ENCODE results near the gene MYCL. TPM values are rescaled to one million over a fixed set of nuclear protein-coding genes. Genes with fewer than 3 reads are reported as not detected.

The MYCL gene
- total and polyA plus RNA-seq, 2 of the 13 experiments (the other 11 are each of a cell fraction or from before 2014, with no cell fraction given) = 0.31 to 1.7 TPM

- TF ChIP-seq MTF2 (CRISPR knock-in tag; IDR thresholded peaks at IDR 0.05; ENCODE audit: borderline replicate concordance) (no peak), PCBP2 (optimal IDR thresholded peaks at IDR 0.05; ENCODE audit: low read depth, low read length, poor library complexity, severe bottlenecking) (no peak), SPEN (CRISPR knock-in tag; IDR thresholded peaks at IDR 0.05; ENCODE audit: low read depth) (peak; percentile 46), TGIF2 (CRISPR knock-in tag; IDR thresholded peaks at IDR 0.05) (peak; percentile 78; the same call in 1 of the 2 replicates), ARNTL (CRISPR knock-in tag; IDR thresholded peaks at IDR 0.05) (no peak), ZBTB21 (CRISPR knock-in tag; IDR thresholded peaks at IDR 0.05) (no peak), GLI4 (CRISPR knock-in tag; IDR thresholded peaks at IDR 0.05; ENCODE audit: borderline replicate concordance) (no peak), MEIS1 (CRISPR knock-in tag; IDR thresholded peaks at IDR 0.05; ENCODE audit: borderline replicate concordance) (0 out of 2 replicates have a peak, but pooled peaks have one; percentile 28), ZNF629 (CRISPR knock-in tag; conservative IDR thresholded peaks at IDR 0.05) (no peak), KDM2A (CRISPR knock-in tag; IDR thresholded peaks at IDR 0.05; ENCODE audit: borderline replicate concordance, low read depth) (0 out of 2 replicates have a peak, but pooled peaks have one; percentile 24), FLYWCH1 (CRISPR knock-in tag; IDR thresholded peaks at IDR 0.05) (no peak), TCF12 (IDR thresholded peaks at IDR 0.05) (no peak), TCF12 (CRISPR knock-in tag; IDR thresholded peaks at IDR 0.05) (no peak), ZNF839 (CRISPR knock-in tag; IDR thresholded peaks at IDR 0.05; ENCODE audit: borderline replicate concordance) (no peak), ZFP90 (CRISPR knock-in tag; IDR thresholded peaks at IDR 0.05; ENCODE audit: borderline replicate concordance) (no peak), ZSCAN12 (CRISPR knock-in tag; IDR thresholded peaks at IDR 0.05) (no peak), KDM5B (CRISPR knock-in tag; IDR thresholded peaks at IDR 0.05; ENCODE audit: borderline replicate concordance) (no peak), ZNF3 (CRISPR knock-in tag; IDR thresholded peaks at IDR 0.05) (no peak), SRSF1 (optimal IDR thresholded peaks at IDR 0.05; ENCODE audit: low read depth, low read length) (no peak), ZNF720 (CRISPR knock-in tag; IDR thresholded peaks at IDR 0.05) (no peak), MEF2D (CRISPR knock-in tag; IDR thresholded peaks at IDR 0.05) (no peak), RBFOX2 (IDR thresholded peaks at IDR 0.05; ENCODE audit: low read depth, low read length) (no peak), ZNF274 (CRISPR knock-in tag; IDR thresholded peaks at IDR 0.05) (no peak), MBD4 (IDR thresholded peaks at IDR 0.05; ENCODE audit: borderline replicate concordance, low read length) (no peak), KLF9 (CRISPR knock-in tag; IDR thresholded peaks at IDR 0.05; ENCODE audit: low read depth) (no peak), TBL1XR1 (IDR thresholded peaks at IDR 0.05; ENCODE audit: borderline replicate concordance, low read length, partially characterized antibody) (no peak), U2AF1 (optimal IDR thresholded peaks at IDR 0.05; ENCODE audit: low read depth, low read length) (no peak), ZMYM3 (CRISPR knock-in tag; IDR thresholded peaks at IDR 0.05) (peak; percentile 59; the same call in 1 of the 2 replicates), ZNF530 (CRISPR knock-in tag; IDR thresholded peaks at IDR 0.05; ENCODE audit: low read depth) (no peak)
- TF ChIP-seq, protein P1, sequence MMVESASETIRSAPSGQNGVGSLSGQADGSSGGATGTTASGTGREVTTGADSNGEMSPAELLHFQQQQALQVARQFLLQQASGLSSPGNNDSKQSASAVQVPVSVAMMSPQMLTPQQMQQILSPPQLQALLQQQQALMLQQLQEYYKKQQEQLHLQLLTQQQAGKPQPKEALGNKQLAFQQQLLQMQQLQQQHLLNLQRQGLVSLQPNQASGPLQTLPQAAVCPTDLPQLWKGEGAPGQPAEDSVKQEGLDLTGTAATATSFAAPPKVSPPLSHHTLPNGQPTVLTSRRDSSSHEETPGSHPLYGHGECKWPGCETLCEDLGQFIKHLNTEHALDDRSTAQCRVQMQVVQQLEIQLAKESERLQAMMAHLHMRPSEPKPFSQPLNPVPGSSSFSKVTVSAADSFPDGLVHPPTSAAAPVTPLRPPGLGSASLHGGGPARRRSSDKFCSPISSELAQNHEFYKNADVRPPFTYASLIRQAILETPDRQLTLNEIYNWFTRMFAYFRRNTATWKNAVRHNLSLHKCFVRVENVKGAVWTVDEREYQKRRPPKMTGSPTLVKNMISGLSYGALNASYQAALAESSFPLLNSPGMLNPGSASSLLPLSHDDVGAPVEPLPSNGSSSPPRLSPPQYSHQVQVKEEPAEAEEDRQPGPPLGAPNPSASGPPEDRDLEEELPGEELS (CRISPR knock-in tag; IDR thresholded peaks at IDR 0.05) = no peak
- TF ChIP-seq, protein P2, sequence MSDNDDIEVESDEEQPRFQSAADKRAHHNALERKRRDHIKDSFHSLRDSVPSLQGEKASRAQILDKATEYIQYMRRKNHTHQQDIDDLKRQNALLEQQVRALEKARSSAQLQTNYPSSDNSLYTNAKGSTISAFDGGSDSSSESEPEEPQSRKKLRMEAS (IDR thresholded peaks at IDR 0.05) = peak; percentile 92
These were observed 2.8 kb downstream of the MYCL start (continued) for GRCh38 chr1:39898648-39899603.
